BLaER1 (cell line): ENCODE measurements around the gene AMPH.

Experiments
- H3K27ac ChIP-seq: shearing (Covaris generic); formaldehyde crosslinking; 2 replicates; pipeline ENCODE4 v1.8.1; 2022
- H3K27me3 ChIP-seq: shearing (Covaris generic); formaldehyde crosslinking; 2 replicates; pipeline ENCODE4 v1.8.1; 2022
- H3K36me3 ChIP-seq: shearing (Covaris generic); formaldehyde crosslinking; 2 replicates; pipeline ENCODE4 v1.8.1; 2022
- H3K4me1 ChIP-seq: shearing (Covaris generic); formaldehyde crosslinking; 2 replicates; pipeline ENCODE4 v1.8.1; 2022
- H3K4me2 ChIP-seq: shearing (Covaris generic); formaldehyde crosslinking; 2 replicates; pipeline ENCODE4 v1.8.1; 2022
- H3K4me3 ChIP-seq: shearing (Covaris generic); formaldehyde crosslinking; 2 replicates; pipeline ENCODE4 v1.8.1; 2022
- H3K9ac ChIP-seq: shearing (Covaris generic); formaldehyde crosslinking; 2 replicates; pipeline ENCODE4 v1.8.1; 2022
- H3K9me3 ChIP-seq: shearing (Covaris generic); formaldehyde crosslinking; 2 replicates; pipeline ENCODE4 v1.8.1; 2022
- H4K20me1 ChIP-seq: shearing (Covaris generic); formaldehyde crosslinking; 2 replicates; pipeline ENCODE4 v1.8.1; 2022
- Cebpa-rat ChIP-seq: shearing (Covaris generic); IDR thresholded peaks from 2 replicates; pipeline ENCODE4 v1.8.1; 2022

Gene AMPH

DNA sequence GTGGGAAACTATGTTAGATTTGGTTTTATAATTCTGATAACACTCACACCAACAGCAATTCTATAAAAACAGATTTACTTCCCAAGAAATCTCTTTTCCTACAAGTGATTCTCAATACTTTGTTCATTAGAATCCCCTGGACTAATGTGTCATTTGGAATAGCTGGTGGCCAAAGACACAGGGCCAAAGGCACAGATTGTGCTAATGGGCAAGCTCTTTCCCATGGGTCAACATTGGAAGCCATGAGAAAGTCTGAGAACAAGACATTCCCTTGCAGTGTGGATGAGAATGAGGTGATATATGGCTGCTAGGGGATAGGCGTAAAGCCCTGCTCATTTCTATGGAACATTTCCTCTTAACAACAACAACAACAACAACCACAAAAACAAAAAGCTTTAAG, 153.8 kb downstream of the AMPH start:
- H3K4me1 ChIP-seq, result no peaks in the 10 kb centered on the region
- H3K27ac ChIP-seq, result no peak overlapping the region
- no peaks in the 10 kb centered on the region for H3K9me3 ChIP-seq
- no peaks in the 10 kb centered on the region for H3K36me3 ChIP-seq
- no peaks in the 10 kb centered on the region for H3K27me3 ChIP-seq
- H3K9ac ChIP-seq, result no peak overlapping the region
- H3K4me2 ChIP-seq, result no peak overlapping the region
- no peaks in the 10 kb centered on the region for H4K20me1 ChIP-seq
- TF ChIP-seq Cebpa-rat, result no peak
- H3K4me3 ChIP-seq, result no peak overlapping the region

DNA sequence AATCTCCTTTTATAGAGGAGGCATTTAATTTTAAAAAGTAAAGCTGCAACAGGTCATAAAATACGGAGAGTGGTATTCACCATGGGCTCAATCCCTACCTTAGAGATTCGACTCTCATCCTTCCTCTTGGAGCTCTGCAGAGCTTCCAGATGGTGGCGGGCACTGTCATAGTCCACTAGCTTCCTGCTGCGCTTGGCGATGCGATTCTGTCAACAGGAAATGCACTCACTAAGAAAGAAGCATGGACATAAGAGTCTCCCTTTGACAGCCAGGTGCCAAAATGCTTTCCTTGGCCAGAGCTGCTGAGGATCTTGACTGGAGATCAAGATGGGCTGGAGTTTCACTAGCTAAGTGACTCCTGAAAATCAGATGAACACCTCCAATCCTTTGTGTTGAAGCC, 154.4 kb downstream of the AMPH start:
- H3K36me3 ChIP-seq, result no peaks in the 10 kb centered on the region
- no peak overlapping the region for H3K4me2 ChIP-seq
- no peak overlapping the region for H3K27ac ChIP-seq
- TF ChIP-seq Cebpa-rat, result no peak
- no peaks in the 10 kb centered on the region for H3K27me3 ChIP-seq
- no peaks in the 10 kb centered on the region for H3K4me1 ChIP-seq
- no peak overlapping the region for H3K9ac ChIP-seq
- H4K20me1 ChIP-seq, result no peaks in the 10 kb centered on the region
- H3K9me3 ChIP-seq, result no peaks in the 10 kb centered on the region
- H3K4me3 ChIP-seq, result no peak overlapping the region

- Histone ChIP-seq H3K27me3 (no peaks in the 10 kb centered on the region), H3K4me2 (no peak overlapping the region), H3K27ac (no peak overlapping the region), H3K4me1 (0 out of 2 replicates have a peak, but pooled peaks cover 6% of the 10 kb centered on the region), H4K20me1 (no peaks in the 10 kb centered on the region), H3K9ac (no peak overlapping the region), H3K36me3 (no peaks in the 10 kb centered on the region), H3K4me3 (no peak overlapping the region), H3K9me3 (no peaks in the 10 kb centered on the region)
- TF ChIP-seq Cebpa-rat, result no peak
Measured at GRCh38 chr7:38465956-38466355, 165.2 kb downstream of the AMPH start.

DNA sequence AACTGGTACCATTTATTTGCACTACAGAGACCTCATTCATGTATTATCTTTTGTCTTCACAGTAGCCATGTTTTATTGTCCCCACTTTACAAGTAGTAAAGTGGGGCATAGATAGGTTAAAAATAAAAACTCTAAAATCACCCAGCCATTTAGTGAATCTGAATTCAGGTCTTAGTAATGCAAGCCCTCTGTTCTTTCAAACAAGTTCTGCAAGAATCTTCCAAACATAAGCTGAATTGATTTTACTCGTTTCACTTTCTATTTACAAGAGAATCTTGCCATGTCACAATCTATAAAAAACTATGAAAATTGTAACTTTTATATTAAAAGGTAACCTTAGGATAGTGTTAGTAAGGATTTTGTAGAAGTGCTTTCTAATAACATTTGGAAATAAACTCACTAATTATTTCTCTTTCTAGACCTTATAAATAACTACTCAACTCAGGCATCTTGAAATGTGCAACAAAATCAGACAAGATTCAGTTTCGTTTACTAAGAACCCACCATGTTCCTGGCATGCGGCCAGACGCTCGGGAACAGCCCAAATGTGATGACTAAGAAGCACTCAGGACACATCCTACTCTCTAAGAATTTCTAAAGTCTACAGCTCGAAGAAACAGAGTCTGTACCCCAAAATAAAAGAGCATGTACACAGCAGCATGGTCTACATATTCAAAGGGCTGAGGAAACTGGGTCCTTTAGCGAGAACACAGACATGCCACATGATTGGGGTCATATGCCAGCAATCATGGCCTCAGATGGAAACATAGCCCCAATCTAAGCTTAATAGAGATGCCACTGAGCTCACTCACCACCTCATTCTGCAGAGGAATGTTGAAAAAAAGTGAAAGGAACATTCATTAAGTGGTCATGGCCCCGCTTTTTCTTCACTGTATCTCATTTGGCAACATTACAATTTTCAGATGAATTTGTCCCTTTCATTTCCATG, 167.6 kb downstream of the AMPH start:
- Histone ChIP-seq H4K20me1 (no peaks in the 10 kb centered on the region), H3K27ac (no peak overlapping the region), H3K9me3 (no peaks in the 10 kb centered on the region), H3K9ac (no peak overlapping the region), H3K4me3 (no peak overlapping the region), H3K4me2 (no peak overlapping the region), H3K27me3 (no peaks in the 10 kb centered on the region), H3K36me3 (no peaks in the 10 kb centered on the region), H3K4me1 (0 out of 2 replicates have a peak, but pooled peaks cover 6% of the 10 kb centered on the region)
- TF ChIP-seq Cebpa-rat, result no peak

DNA sequence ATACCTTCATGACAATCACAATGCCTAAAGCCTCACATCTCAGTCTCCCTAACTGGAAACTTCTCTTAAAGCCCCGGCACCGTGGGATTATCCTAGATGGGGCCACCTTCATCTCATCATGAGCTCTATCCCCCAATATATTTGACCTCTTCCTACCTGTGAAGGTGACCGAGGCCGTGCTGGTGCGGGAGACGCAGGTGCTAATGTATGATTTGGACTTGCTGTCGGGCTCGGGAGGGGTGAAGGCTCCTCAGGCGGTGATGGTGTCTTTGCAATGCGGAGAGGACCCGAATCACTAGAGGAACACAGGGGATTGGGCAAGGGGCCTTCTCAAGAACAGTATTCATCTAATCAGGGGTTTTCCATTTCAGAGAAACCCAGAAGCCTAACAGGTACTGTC, 168.4 kb downstream of the AMPH start:
- no peak overlapping the region for H3K9ac ChIP-seq
- no peaks in the 10 kb centered on the region for H3K9me3 ChIP-seq
- TF ChIP-seq Cebpa-rat, result no peak
- no peaks in the 10 kb centered on the region for H3K36me3 ChIP-seq
- H3K4me2 ChIP-seq, result no peak overlapping the region
- H3K4me3 ChIP-seq, result no peak overlapping the region
- no peaks in the 10 kb centered on the region for H4K20me1 ChIP-seq
- H3K4me1 ChIP-seq, result 0 out of 2 replicates have a peak, but pooled peaks cover 6% of the 10 kb centered on the region
- H3K27ac ChIP-seq, result no peak overlapping the region
- H3K27me3 ChIP-seq, result no peaks in the 10 kb centered on the region

DNA sequence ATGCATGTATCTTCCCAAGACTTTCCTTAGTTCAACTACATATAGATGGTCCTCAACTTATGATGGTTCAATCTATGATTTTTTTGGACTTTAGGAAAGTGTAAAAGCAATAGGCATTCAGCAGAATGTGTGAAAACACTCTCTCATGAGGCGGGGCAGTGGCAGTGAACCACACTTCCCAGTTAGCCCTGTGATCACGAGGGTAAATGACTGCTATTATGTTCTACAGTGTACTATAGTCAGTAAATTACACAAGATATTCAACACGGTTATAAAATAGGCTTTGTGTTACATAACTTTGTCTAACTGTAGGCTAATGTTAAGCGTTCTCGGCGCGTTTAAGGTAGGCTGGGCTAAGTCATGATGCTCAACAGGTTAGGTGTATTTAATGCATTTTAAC, 169.3 kb downstream of the AMPH start:
- Histone ChIP-seq H3K4me1 (0 out of 2 replicates have a peak, but pooled peaks cover 6% of the 10 kb centered on the region), H3K9ac (no peak overlapping the region), H3K27me3 (no peaks in the 10 kb centered on the region), H3K27ac (no peak overlapping the region), H4K20me1 (no peaks in the 10 kb centered on the region), H3K9me3 (no peaks in the 10 kb centered on the region), H3K4me3 (no peak overlapping the region), H3K4me2 (no peak overlapping the region), H3K36me3 (no peaks in the 10 kb centered on the region)
- no peak for TF ChIP-seq Cebpa-rat

GRCh38 chr7:38453826-38454225, 177.3 kb downstream of the AMPH start:
- Histone ChIP-seq H3K27ac (no peak overlapping the region), H3K9me3 (no peaks in the 10 kb centered on the region), H3K9ac (no peak overlapping the region), H3K4me3 (no peak overlapping the region), H3K36me3 (no peaks in the 10 kb centered on the region), H4K20me1 (no peaks in the 10 kb centered on the region), H3K27me3 (no peaks in the 10 kb centered on the region), H3K4me1 (no peaks in the 10 kb centered on the region), H3K4me2 (no peak overlapping the region)
- TF ChIP-seq Cebpa-rat, result no peak

DNA sequence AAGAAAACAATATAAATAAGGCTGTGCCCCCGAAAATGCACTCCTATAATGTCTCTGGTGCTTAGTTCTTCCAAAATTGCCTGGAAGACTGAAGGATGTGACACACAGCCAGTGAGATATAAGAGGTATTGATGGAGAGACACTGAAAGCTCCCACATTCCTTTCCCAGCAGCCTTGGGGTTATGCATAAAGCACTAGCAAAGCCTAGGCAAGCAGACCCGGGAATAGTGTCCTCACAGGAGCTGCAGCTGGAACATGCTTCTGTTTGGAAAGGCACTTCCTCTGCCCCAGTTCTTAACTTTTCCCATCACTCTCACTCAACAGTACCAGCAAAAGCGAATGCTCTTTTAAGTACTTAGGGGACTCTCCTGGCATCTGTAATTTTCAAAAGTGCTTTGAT, 178.0 kb downstream of the AMPH start:
- Histone ChIP-seq H3K36me3 (no peaks in the 10 kb centered on the region), H3K9ac (no peak overlapping the region), H3K4me1 (no peaks in the 10 kb centered on the region), H3K4me2 (no peak overlapping the region), H3K27me3 (no peaks in the 10 kb centered on the region), H3K9me3 (no peaks in the 10 kb centered on the region), H3K27ac (no peak overlapping the region), H4K20me1 (no peaks in the 10 kb centered on the region), H3K4me3 (no peak overlapping the region)
- TF ChIP-seq Cebpa-rat, result no peak

GRCh38 chr7:38452681-38453108, 178.5 kb downstream of the AMPH start:
- Histone ChIP-seq H3K4me3 (no peak overlapping the region), H3K27ac (no peak overlapping the region), H3K4me1 (no peaks in the 10 kb centered on the region), H3K4me2 (no peak overlapping the region), H4K20me1 (no peaks in the 10 kb centered on the region), H3K9me3 (no peaks in the 10 kb centered on the region), H3K9ac (no peak overlapping the region), H3K27me3 (no peaks in the 10 kb centered on the region), H3K36me3 (no peaks in the 10 kb centered on the region)
- no peak for TF ChIP-seq Cebpa-rat

- no peaks in the 10 kb centered on the region for H4K20me1 ChIP-seq
- H3K36me3 ChIP-seq, result no peaks in the 10 kb centered on the region
- TF ChIP-seq Cebpa-rat, result no peak
- H3K4me2 ChIP-seq, result no peak overlapping the region
- no peaks in the 10 kb centered on the region for H3K4me1 ChIP-seq
- H3K9ac ChIP-seq, result no peak overlapping the region
- no peak overlapping the region for H3K27ac ChIP-seq
- H3K27me3 ChIP-seq, result no peaks in the 10 kb centered on the region
- no peaks in the 10 kb centered on the region for H3K9me3 ChIP-seq
- H3K4me3 ChIP-seq, result no peak overlapping the region
Measured at GRCh38 chr7:38451840-38452239, 179.3 kb downstream of the AMPH start.
